ENCODE data around the gene NOXO1. TPM values are rescaled to one million over a fixed set of nuclear protein-coding genes. Genes with fewer than 3 reads are reported as not detected.

NOXO1 gene
- total and polyA plus RNA-seq, 9 of the 15 experiments (the other 6 are each of a cell fraction or from before 2014, with no cell fraction given): not detected

DNA sequence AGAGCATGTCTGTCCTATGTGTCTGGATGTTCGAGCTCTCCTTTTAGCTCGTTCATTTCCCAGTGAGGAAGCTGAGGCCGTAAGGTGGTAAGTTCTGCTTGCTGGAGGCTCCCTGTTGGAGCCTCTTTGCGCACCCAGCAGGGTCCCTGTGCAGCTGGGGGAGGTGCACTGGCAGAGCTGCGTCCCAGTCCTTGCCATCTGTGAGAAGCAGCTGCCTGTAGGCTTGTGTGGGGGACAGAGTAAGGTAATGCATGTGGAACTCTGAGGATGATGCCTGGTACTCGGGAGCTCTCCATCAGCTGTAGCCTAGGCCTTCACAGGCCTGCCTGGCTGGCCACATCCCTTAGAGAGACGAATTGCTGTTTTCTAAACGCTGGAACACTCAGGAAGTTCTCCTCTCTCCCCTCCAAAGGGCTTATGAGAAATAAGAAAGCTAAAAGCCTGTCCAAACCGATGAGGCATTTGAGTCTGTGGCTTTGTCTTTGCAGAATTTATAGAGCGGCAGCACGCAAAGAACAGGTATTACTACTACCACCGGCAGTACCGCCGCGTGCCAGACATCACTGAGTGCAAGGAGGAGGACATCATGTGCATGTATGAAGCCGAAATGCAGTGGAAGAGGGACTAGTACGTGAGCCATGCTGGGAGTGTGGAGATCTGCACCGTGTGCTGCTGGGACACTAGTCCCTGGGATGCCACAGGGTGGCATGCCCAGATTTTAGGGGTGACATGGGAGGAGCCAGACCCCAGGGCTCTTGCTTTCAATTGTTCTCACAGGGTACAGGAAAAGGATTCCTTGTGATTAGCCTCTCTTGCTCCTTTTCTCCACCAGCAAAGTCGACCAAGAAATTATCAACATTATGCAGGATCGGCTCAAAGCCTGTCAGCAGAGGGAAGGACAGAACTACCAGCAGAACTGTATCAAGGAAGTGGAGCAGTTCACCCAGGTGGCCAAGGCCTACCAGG, 20.3 kb downstream of the NOXO1 start:
- in situ Hi-C loops (cut with MboI): no loop called here
- TF ChIP-seq KLF13 (tag; IDR thresholded peaks at IDR 0.05; ENCODE audit: borderline replicate concordance, low read depth): no peak
- TF ChIP-seq EP400 (IDR thresholded peaks at IDR 0.05): no peak
- peak; percentile 51 to 68; a peak in 2 of 4 replicates for TF ChIP-seq TEAD1 (CRISPR knock-in tag; IDR thresholded peaks at IDR 0.05)
- TF ChIP-seq JUNB (CRISPR knock-in tag; conservative IDR thresholded peaks at IDR 0.05): no peak
- TF ChIP-seq RFX7 (CRISPR knock-in tag; IDR thresholded peaks at IDR 0.05): peak; percentile 79
- no peak for TF ChIP-seq PCBP1 (IDR thresholded peaks at IDR 0.05; ENCODE audit: low read depth, low read length, poor library complexity, severe bottlenecking)
- TF ChIP-seq ZNF253 (CRISPR knock-in tag; conservative IDR thresholded peaks at IDR 0.05): peak; percentile 87
- TF ChIP-seq POLR2G (IDR thresholded peaks at IDR 0.05; ENCODE audit: low read depth, low read length): peak; percentile 68
- TF ChIP-seq FOXK1 (CRISPR knock-in tag; IDR thresholded peaks at IDR 0.05; ENCODE audit: borderline replicate concordance): peak; percentile 72
- peak; percentile 91 for TF ChIP-seq KAT7 (CRISPR knock-in tag; IDR thresholded peaks at IDR 0.05; ENCODE audit: borderline replicate concordance)
- TF ChIP-seq ZC3H4 (CRISPR knock-in tag; IDR thresholded peaks at IDR 0.05; ENCODE audit: borderline replicate concordance): peak; percentile 7; the same call in 1 of the 2 replicates
- 0 out of 2 replicates have a peak, but pooled peaks have one; percentile 53 for TF ChIP-seq ZNF444 (CRISPR knock-in tag; IDR thresholded peaks at IDR 0.05)
- TF ChIP-seq, protein P1, sequence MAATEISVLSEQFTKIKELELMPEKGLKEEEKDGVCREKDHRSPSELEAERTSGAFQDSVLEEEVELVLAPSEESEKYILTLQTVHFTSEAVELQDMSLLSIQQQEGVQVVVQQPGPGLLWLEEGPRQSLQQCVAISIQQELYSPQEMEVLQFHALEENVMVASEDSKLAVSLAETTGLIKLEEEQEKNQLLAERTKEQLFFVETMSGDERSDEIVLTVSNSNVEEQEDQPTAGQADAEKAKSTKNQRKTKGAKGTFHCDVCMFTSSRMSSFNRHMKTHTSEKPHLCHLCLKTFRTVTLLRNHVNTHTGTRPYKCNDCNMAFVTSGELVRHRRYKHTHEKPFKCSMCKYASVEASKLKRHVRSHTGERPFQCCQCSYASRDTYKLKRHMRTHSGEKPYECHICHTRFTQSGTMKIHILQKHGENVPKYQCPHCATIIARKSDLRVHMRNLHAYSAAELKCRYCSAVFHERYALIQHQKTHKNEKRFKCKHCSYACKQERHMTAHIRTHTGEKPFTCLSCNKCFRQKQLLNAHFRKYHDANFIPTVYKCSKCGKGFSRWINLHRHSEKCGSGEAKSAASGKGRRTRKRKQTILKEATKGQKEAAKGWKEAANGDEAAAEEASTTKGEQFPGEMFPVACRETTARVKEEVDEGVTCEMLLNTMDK (IDR thresholded peaks at IDR 0.05; ENCODE audit: borderline replicate concordance, insufficient read depth, low read depth, low read length, poor library complexity, severe bottlenecking): peak; percentile 0
- TF ChIP-seq ZNF347 (CRISPR knock-in tag; IDR thresholded peaks at IDR 0.05; ENCODE audit: low read depth): peak; percentile 42; the same call in 1 of the 2 replicates
- peak; percentile 90 for TF ChIP-seq ILF3 (IDR thresholded peaks at IDR 0.05; ENCODE audit: borderline replicate concordance)
- no peak for TF ChIP-seq SIX5 (IDR thresholded peaks at IDR 0.05; ENCODE audit: borderline replicate concordance in 1 of 2, insufficient read depth in 1 of 2, low read depth in 1 of 2, low read length in 2 of 2)
- TF ChIP-seq NCOR1 (IDR thresholded peaks at IDR 0.05): peak; percentile 53; the same call in 1 of the 2 replicates
- TF ChIP-seq MYNN (IDR thresholded peaks at IDR 0.05): peak; percentile 85
- no peak for TF ChIP-seq MYNN (CRISPR knock-in tag; IDR thresholded peaks at IDR 0.05)
- no peak for TF ChIP-seq ELF1 (tag; IDR thresholded peaks at IDR 0.05)

More for the DNA sequence above, 20.3 kb downstream of the NOXO1 start:
- POLR2A ChIA-PET: interaction anchor here (0.6 to 3.0 kb wide), 17 partner anchors 9 to 1586 kb away, joined by 3 to 13 read pairs (median 3); partner anchors contain the start of genes EME2, MRPS34, MSRB1 and NUBP2
- H3K27ac ChIP-seq (ENCODE audit: extremely low read depth, low read depth, low read length): peak overlapping the region; percentile 83
- H3K36me3 ChIP-seq (ENCODE audit: control insufficient read depth, insufficient read depth, low read length): peaks cover 38% of the 10 kb centered on the region
- intact Hi-C loops (cut with micrococcal nuclease): no loop called here
- H3K79me2 ChIP-seq (ENCODE audit: control insufficient read depth, insufficient read depth, low read length): peaks cover 67% of the 10 kb centered on the region
- BruUV-seq (replicated peaks): TSS peak; percentile 35
- peak overlapping the region; percentile 100 for H3K4me2 ChIP-seq (ENCODE audit: insufficient read depth, low read length)
- no peaks in the 10 kb centered on the region for H3K9me3 ChIP-seq (replicated peaks; ENCODE audit: control insufficient read depth, insufficient read depth, low read depth, low read length)
- WGBS (ENCODE audit: insufficient coverage, low coverage, missing lambda C conversion rate): 4% methylated on average over 19 of the region's 20 CpGs
- peak in 1 of 4 experiments; percentile 75 for DNase-seq (ENCODE audit: extremely low read depth in 1 of 4, low spot score in 3 of 4)
- no peaks in the 10 kb centered on the region for H3K27me3 ChIP-seq (ENCODE audit: control insufficient read depth in 2 of 2, insufficient read depth in 2 of 2, low read length in 2 of 2)
- H2AFZ ChIP-seq (ENCODE audit: low read depth, low read length): no peak overlapping the region
- ATAC-seq: peak; percentile 53
- peaks cover 8 to 49% of the 10 kb centered on the region in 2 experiments; a peak in 4 of 5 replicates for H3K4me1 ChIP-seq (replicated peaks in 1 of 2; ENCODE audit: control insufficient read depth in 2 of 2, insufficient read depth in 2 of 2, low read length in 2 of 2)
- FAIRE-seq: peak; percentile 81
- peaks cover 35% of the 10 kb centered on the region for H4K20me1 ChIP-seq (replicated peaks; ENCODE audit: control insufficient read depth, insufficient read depth, low read length)
- peak overlapping the region; percentile 65 for H3K4me3 ChIP-seq
- no peaks in the 10 kb centered on the region for H3K9me1 ChIP-seq (ENCODE audit: control insufficient read depth, insufficient read depth, low read length)
- peak overlapping the region; percentile 75 to 94 for H3K9ac ChIP-seq (ENCODE audit: insufficient read depth in 1 of 2, low read depth in 2 of 2, low read length in 2 of 2)
- CTCF ChIA-PET (ENCODE audit: low intra/inter-chr PET ratio): interaction anchor here (0.6 kb wide), 1 partner anchor 1722 kb away, joined by 3 read pairs; no protein-coding TSS in a partner anchor

Measured in K562 (cell line).